GM18870 (cell line): ENCODE measurements around the gene SLC7A9.

Experiments
- ATAC-seq: cut with Tn5 transposase; IDR thresholded peaks from one replicate; pipeline ENCODE4 v1.9.1; 2021; ENCODE audit warnings: moderate library complexity; ENCODE audit not compliant: unreplicated experiment

The SLC7A9 gene

GRCh38 chr19:32829345-32829896 lies 40.1 kb downstream of the SLC7A9 start:
- ATAC-seq: no peak

GRCh38 chr19:32828643-32829344 lies 40.8 kb downstream of the SLC7A9 start:
- ATAC-seq: no peak

DNA sequence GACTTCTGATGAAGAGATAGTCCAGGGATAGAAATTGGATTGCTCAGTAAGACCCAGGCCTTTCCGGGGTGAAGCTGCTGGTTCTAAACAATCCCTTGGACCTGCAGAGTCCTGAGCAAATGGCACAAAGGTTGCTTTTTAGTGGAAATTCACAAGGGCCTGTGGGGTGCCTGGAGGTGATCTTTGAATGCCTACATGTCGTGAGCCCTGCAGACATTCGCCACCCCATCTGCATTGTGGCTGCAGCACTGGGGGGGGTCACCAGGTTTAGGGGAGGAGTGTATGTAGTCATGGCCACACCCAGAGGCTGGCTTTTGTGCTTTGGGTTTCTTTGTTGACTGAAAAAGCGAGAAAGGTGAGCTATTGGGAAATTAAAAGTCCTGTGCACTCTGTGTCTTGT lies 41.4 kb downstream of the SLC7A9 start:
- ATAC-seq: no peak

DNA sequence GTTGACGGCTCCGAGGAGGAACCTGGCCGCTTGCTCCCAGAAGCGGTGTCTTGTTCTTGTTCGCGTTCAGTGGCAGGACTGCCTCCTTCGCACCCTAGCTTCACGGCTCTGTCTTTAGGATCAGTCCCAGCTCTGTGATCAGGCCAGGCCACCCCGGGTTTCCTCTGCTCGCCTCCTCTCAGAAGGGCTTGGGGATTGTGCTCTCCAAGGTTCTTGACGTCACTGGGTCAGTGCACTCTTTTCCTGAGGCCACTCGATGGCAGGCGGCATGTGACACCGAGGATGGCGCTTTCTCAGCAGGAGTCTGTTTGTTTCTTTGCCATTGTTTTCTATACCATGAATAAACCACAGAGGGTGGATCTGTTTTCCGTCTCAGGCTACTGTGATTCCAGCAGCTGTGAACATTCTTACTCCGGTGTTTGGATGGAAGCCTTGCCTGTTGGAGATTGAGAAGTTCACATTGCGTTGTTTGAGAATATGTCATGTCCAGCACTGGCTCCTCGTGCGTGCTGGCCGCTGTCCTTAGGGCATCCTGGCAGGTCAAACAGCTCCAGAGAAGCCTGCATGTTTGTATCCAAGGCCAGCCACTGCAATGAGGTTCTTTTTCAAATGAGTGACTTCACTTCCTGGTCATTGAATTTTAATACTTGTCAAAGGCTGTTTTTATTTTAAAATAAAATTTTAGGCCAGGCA lies 44.5 kb downstream of the SLC7A9 start:
- no peak for ATAC-seq

DNA sequence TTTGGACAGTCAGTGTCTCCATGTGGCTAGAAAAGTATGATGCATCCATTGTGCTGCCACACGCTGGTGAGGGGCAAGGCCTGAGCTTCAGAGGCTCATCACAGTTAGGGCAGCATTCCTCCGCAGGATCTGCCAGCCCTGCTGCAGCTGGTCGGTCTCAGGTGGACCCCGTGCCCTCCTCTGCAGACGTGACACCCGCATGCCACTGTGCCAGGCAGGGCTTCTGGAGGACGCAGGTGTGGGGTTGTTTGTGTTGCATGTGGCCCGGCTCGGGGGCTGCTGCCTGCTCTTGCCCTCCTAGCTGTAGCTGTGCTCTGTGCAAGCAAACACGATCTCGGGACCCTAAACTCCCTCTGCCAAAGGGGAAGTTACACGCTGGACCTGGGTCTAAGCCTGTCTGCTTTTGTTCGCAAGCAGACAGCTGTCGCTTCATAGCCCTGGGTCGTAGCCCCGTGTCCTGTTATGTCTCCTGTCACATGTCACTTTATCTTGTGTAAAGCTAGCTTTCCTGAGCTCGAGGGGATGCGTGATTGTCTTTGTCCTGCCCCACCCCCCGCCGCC lies 45.3 kb downstream of the SLC7A9 start:
- ATAC-seq: no peak

DNA sequence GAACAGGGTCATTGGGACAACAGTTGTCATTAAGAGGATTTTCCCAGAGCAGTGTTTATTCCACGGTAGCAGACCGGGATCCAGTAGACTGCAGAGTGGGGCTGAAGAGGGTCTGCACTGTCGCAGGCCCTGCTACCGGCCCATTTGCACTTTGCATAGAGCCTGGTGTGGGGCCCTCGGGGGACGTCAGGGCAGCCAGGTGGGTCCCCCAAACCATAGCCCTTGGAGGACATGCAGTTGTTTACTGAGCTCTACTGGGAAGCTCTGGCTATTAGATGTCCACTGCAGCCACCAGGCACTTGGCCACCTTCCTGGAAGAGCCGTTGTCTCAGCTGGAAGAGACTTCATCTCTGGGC lies 45.8 kb downstream of the SLC7A9 start:
- no peak for ATAC-seq

DNA sequence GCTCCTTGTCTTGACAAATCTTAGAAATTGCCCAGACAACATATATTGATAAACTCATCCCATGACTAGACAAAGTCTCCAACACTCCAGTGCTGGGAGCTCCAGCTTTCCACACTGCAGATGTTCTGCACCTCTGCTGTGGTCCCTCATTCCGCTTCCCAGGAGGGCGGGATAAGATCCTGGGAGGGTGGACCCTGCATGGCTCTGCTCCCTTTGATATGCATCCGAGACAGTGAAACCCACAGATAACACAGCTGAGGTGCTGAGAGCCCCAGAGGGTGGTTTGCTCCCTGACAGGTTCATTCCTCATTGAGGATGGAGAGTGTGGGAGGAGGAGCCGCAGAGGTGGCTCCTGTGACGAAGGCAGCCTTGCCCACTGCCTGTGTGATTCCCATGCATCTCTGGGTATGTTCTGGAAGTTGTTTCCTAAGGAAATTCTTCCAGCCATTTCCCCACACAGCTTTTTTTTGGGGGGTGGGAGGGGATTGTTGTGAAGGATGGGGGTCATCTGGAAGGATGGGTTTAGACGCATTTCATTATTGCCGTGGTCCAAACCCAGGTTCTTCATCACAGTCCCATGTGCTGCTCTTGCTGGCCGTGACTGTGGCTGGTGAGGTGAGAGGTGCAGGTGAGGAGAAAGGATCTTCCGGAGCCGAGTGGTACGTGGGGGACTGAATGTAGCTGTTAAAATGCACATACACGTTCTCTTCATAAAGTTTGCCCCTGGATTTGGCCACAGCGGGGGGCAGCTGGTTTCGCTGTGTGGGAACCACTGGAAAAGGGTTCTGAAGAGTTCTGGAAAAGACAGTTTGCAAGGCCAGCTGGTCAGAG lies 46.4 kb downstream of the SLC7A9 start:
- ATAC-seq: no peak

- no peak for ATAC-seq
Measured at GRCh38 chr19:32819419-32820400, 49.9 kb downstream of the SLC7A9 start.

DNA sequence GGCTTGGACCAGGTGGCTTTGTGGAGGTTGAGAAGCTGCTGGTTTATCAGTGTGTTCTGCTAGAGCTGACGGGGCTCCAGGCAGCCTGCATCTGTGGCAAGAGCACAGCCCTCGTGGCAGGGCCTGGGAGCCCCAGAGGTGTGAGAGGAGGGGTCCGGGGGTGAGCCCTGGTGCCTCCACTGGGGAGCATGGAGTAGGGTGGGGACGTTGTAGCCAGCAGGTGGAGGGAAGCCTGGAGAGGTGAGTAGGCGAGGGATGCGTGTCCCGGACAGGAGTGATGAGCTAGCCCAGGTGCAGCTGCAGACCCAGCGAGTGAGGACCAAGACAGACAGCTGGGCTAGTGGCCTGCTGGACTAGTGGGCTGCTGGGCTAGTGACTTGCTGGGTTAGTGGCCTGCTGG lies 51.0 kb downstream of the SLC7A9 start:
- ATAC-seq: no peak

DNA sequence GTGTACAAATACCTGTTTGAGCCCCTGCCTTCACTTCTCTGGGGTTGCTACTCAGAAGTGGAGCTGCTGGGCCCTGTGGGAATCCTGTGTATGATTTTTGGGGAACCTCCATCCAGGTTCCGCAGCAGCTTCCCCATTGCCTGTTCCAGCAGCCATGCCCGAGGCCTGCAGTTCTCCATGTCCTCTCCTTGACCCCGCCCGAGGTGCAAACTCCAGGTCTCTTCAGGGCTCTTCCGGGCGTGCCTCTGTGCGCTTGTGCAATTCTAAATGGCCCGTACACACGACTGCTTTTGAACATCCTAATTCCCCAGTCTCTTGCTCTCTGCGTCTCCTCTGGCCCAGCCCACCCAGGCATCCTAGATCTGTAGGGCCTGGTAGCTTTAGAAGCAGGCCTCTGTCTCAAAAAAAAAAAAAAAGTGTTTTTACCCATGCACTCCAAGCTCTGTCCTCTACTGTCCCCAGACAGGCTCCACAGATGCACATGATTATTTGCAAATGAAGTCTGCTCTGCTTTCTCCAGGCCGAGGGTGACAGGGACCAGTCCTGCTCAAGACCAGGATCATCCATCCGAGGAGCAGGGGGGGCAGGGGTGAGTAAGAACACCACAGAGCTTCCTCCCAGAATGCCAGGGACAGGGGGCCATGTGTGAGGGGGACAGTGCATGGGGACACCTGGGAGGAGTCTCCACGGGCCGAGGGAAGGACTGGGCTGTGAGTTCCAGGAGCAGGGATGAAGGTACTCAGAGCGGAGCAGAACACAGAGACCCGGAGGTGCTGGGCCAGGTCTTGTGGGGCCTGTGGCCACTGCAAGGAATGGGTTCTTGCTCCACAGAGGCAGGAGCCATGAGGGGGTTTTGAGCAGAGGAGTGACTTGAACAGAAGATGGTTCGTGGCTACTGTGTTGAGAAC lies 51.7 kb downstream of the SLC7A9 start:
- no peak for ATAC-seq

DNA sequence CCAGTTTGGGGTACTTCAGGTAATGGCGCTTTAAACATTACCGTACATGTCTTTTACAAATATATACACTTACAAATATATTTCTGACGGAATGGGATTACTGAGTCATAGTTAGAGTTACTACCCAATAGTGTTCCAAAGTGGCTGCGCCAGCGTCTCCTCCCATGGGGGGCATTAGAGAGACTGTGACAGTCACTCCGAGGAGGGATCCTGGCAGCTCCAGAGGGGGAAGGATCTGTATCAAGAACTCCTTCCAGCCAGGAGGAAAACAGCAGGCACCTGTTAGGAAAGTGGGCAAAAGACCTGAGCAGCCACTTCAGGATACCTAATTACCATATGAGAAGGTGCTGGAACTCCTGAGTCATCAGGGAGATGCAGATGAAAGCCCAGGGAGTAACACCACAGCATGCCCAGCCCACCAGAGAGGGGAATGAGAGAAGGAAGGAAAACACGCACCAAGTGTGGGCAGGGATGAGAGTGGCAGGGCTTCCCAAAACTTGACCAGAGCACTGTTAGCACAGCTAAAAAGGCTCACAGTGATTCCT lies 52.9 kb downstream of the SLC7A9 start:
- ATAC-seq: no peak

DNA sequence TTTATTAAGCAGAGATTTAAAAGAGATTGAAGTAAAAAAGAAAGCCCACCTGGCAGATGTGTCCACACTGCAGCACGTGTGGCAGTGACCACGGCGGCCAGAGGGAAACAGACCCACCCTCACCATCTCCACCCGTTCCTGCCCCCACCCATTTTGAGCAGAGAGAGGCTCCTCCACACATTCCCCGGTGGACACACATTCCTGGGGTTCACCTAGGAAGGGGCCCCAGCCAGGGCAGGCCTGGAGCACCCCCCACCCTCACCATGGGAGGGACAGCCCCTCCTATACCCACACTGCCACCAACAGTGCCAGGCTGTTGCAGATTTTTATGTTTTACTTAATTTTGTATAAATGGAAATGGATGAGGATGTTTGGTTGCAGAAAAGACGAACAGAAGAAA lies 54.9 kb downstream of the SLC7A9 start:
- no peak for ATAC-seq

DNA sequence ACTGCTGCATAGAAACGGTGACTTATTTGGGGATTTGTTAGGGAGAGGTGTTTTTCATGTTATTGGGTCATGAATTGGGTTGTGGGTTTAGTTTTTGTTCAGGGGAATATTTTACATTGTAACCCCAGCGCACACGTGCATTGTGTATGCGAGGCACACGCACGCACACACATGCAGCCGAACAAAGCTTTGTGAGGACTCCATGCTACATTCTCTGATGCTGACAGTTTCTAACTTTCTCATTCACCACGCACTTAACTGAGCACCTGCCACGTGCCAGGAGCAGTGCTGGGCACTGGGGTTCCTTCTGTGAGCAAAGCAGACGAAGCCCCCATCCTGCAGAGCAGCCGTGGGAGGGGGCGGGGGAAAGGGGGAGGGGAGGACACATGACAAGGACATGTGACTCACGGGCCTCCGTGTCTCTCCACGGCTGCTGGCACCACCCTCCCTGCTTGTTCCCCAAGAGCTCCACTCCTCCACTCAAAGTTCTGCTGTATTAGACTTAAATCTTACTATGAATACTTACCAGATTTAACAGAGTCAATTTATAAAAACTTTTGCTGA lies 55.6 kb downstream of the SLC7A9 start:
- no peak for ATAC-seq

- no peak for ATAC-seq
Measured at GRCh38 chr19:32812571-32812970, 57.0 kb downstream of the SLC7A9 start.

- no peak for ATAC-seq
Measured at GRCh38 chr19:32812036-32812435, 57.5 kb downstream of the SLC7A9 start.

GRCh38 chr19:32811151-32811550 lies 58.4 kb downstream of the SLC7A9 start:
- no peak for ATAC-seq

DNA sequence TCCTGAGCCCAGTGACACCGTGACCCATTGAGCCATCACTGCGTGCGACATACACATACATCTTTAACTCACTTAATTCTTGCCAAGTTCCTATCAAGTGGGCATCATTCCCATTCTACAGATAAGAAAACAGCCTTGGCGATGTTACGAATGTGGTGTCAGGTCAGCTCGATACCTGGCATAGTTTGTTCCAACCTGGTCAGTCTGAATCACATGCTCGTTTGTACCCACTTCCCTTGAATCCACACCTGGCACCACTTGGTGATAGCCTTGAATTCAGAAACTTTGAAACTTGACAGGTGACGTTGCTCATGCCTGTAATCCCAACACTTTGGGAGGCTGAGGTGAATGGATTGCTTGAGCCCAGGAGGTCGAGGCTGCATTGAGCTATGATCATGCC lies 59.1 kb downstream of the SLC7A9 start:
- no peak for ATAC-seq

GRCh38 chr19:32809754-32810153 lies 59.8 kb downstream of the SLC7A9 start:
- no peak for ATAC-seq

GRCh38 chr19:32809254-32809653 lies 60.3 kb downstream of the SLC7A9 start:
- ATAC-seq: no peak
